HCT116 (cell line): Measurements from ENCODE around the gene ITPKB. TPM values are rescaled to one million over a fixed set of nuclear protein-coding genes. Genes with fewer than 3 reads are reported as not detected.

Source experiments
- ATAC-seq: fragments of 200-7000 bp; cut with Tn5 transposase; 2 replicates; pipeline ENCODE4 v1.9.1; 2020; ENCODE audit warnings: mild to moderate bottlenecking, moderate library complexity
- BruUV-seq: library from RNA; stranded (reverse); fragments of 400-500 nt; replicated peaks from 2 replicates; lab custom pipeline; 2021; lab: Mats Ljungman, UMichigan
- CTCF ChIA-PET: fragments of 300-600 bp; sonication (Branson Sonifier 250); formaldehyde crosslinking; loops from one replicate; lab custom pipeline; 2021; ENCODE audit warnings: antibody characterized with exemption; lab: Charles Lee
- POLR2A ChIA-PET: fragments of 300-600, 350-600 bp; sonication (Branson Sonifier 250); formaldehyde crosslinking; loops from one replicate; lab custom pipeline; 2021; ENCODE audit warnings: antibody characterized with exemption; lab: Charles Lee
- RAD21 ChIA-PET, 2 experiments: fragments of 300-600 bp; sonication (Branson Sonifier 250); formaldehyde crosslinking; loops; one replicate each; lab custom pipeline; 2023; ENCODE audit warnings: low total read pairs in 2 of 2; ENCODE audit not compliant: uncharacterized antibody in 2 of 2, unreplicated experiment in 2 of 2, low non-redundant PET in 1 of 2; lab: Charles Lee
- DNase-seq: peaks from one replicate; pipeline ENCODE4 v3.0.0-alpha.2; 2010; ENCODE audit warnings: low read depth, low spot score
- H2AFZ ChIP-seq: fragments of 200-600 bp; shearing (Covaris generic), sonication (generic); 2 replicates; pipeline ENCODE4 v1.6.1; 2017; ENCODE audit warnings: low read depth, mixed run types, mixed read lengths, antibody characterized with exemption, low read length; ENCODE audit not compliant: poor library complexity, severe bottlenecking
- H3K27ac ChIP-seq: 2 replicates; pipeline ENCODE4 v1.5.1; 2012; ENCODE audit warnings: low read depth, low read length
- H3K27me3 ChIP-seq: fragments of 200-600 bp; sonication (generic); 2 replicates; pipeline ENCODE4 v1.6.1; 2016; ENCODE audit warnings: mixed run types, low read length, mixed read lengths; ENCODE audit not compliant: insufficient read depth
- H3K36me3 ChIP-seq, 2 experiments: fragments of 200-500 bp in 1 of 2; fragments of 200-600 bp in 1 of 2; sonication (Bioruptor generic) in 1 of 2; sonication (generic) in 1 of 2; 2 replicates each; pipeline versions ENCODE4 v1.5.1 to v1.6.1; 2014 to 2016; ENCODE audit warnings: low read length in 2 of 2, inconsistent platforms in 1 of 2, mixed read lengths in 1 of 2, mixed run types in 1 of 2; ENCODE audit not compliant: insufficient read depth in 2 of 2, control insufficient read depth in 1 of 2
- H3K4me1 ChIP-seq, 2 experiments: fragments of 200-600 bp in 1 of 2; sonication (generic) in 1 of 2; 2 replicates each; pipeline versions ENCODE4 v1.5.1 to v1.6.1; 2012 to 2017; ENCODE audit warnings: low read length in 2 of 2, inconsistent platforms in 1 of 2, mild to moderate bottlenecking in 1 of 2, mixed read lengths in 1 of 2, mixed run types in 1 of 2, moderate library complexity in 1 of 2; ENCODE audit not compliant: insufficient read depth in 2 of 2, control insufficient read depth in 1 of 2
- H3K4me2 ChIP-seq: fragments of 200-600 bp; sonication (generic); 2 replicates; pipeline ENCODE4 v1.6.1; 2017; ENCODE audit warnings: mixed run types, low read length, mixed read lengths
- H3K4me3 ChIP-seq, 2 experiments: fragments of 200-600 bp in 1 of 2; sonication (generic) in 1 of 2; replicated peaks in 1 of 2; 2 replicates each; pipeline ENCODE4 v1.5.1; 2011 to 2016; ENCODE audit warnings: low read length in 2 of 2, control low read depth in 1 of 2, low read depth in 1 of 2, mild to moderate bottlenecking in 1 of 2, mixed read lengths in 1 of 2, mixed run types in 1 of 2
- H3K79me2 ChIP-seq: fragments of 200-600 bp; sonication (generic); 2 replicates; pipeline ENCODE4 v1.6.1; 2017; ENCODE audit warnings: mild to moderate bottlenecking, mixed run types, low read length, moderate library complexity, mixed read lengths; ENCODE audit not compliant: insufficient read depth
- H3K9ac ChIP-seq: fragments of 200-600 bp; sonication (generic); 2 replicates; pipeline ENCODE4 v1.6.1; 2016; ENCODE audit warnings: low read length, mixed read lengths
- H3K9me2 ChIP-seq: fragments of 200-600 bp; sonication (generic), shearing (Covaris generic); 2 replicates; pipeline ENCODE4 v1.6.1; 2017; ENCODE audit warnings: mixed run types, mild to moderate bottlenecking, moderate library complexity; ENCODE audit not compliant: insufficient read depth
- H3K9me3 ChIP-seq, 2 experiments: fragments of 200-500 bp in 1 of 2; fragments of 200-600 bp in 1 of 2; sonication (Bioruptor generic) in 1 of 2; sonication (generic) in 1 of 2; 2 replicates each; pipeline ENCODE4 v1.6.1; 2014 to 2017; ENCODE audit warnings: low read length in 2 of 2, mixed read lengths in 2 of 2, inconsistent platforms in 1 of 2, low read depth in 1 of 2, mild to moderate bottlenecking in 1 of 2, mixed run types in 1 of 2, moderate library complexity in 1 of 2; ENCODE audit not compliant: control insufficient read depth in 1 of 2, insufficient read depth in 1 of 2
- H4K20me1 ChIP-seq: fragments of 200-600 bp; sonication (generic), shearing (Covaris generic); 2 replicates; pipeline ENCODE4 v1.6.1; 2017; ENCODE audit warnings: mixed run types, mild to moderate bottlenecking, moderate library complexity; ENCODE audit not compliant: insufficient read depth
- ATF3 ChIP-seq: IDR thresholded peaks from 2 replicates; pipeline ENCODE4 v1.6.1; 2012
- CEBPB ChIP-seq: IDR thresholded peaks from 2 replicates; pipeline ENCODE4 v1.6.1; 2012; ENCODE audit warnings: low read depth
- CTCF ChIP-seq, 3 experiments: fragments of 200-600 bp in 1 of 3; sonication (generic) in 1 of 3; IDR thresholded peaks in 2 of 3; conservative IDR thresholded peaks in 1 of 3; 2 replicates each; pipeline ENCODE4 v1.5.1; 2012 to 2017; ENCODE audit warnings: low read depth in 2 of 3, low read length in 2 of 3, antibody characterized with exemption in 1 of 3, borderline replicate concordance in 1 of 3, control low read depth in 1 of 3, mild to moderate bottlenecking in 1 of 3, mixed read lengths in 1 of 3, mixed run types in 1 of 3, moderate library complexity in 1 of 3; ENCODE audit not compliant: insufficient read depth in 1 of 3
- EGR1 ChIP-seq: IDR thresholded peaks from 2 replicates; pipeline ENCODE4 v1.6.1; 2012; ENCODE audit warnings: low read depth
- EZH2phosphoT487 ChIP-seq: fragments of 200-600 bp; IDR thresholded peaks from 2 replicates; pipeline ENCODE4 v1.6.1; 2018; ENCODE audit warnings: antibody characterized with exemption, borderline replicate concordance
- FOSL1 ChIP-seq: IDR thresholded peaks from 2 replicates; pipeline ENCODE4 v1.6.1; 2012; ENCODE audit warnings: low read depth
- JUND ChIP-seq: IDR thresholded peaks from 2 replicates; pipeline ENCODE4 v1.6.1; 2012
- POLR2A ChIP-seq: IDR thresholded peaks from 2 replicates; pipeline ENCODE4 v1.7.0; 2011; ENCODE audit warnings: borderline replicate concordance; ENCODE audit not compliant: insufficient read depth, insufficient read length; ENCODE audit errors: extremely low read depth
- RAD21 ChIP-seq: IDR thresholded peaks from 2 replicates; pipeline ENCODE4 v1.6.1; 2012; ENCODE audit warnings: low read depth, mild to moderate bottlenecking
- SIN3A ChIP-seq: IDR thresholded peaks from 2 replicates; pipeline ENCODE4 v1.6.1; 2012; ENCODE audit warnings: low read depth
- SP1 ChIP-seq: IDR thresholded peaks from 2 replicates; pipeline ENCODE4 v1.6.1; 2012; ENCODE audit warnings: low read depth
- SRF ChIP-seq: IDR thresholded peaks from 2 replicates; pipeline ENCODE4 v1.6.1; 2012; ENCODE audit warnings: low read depth
- TCF7L2 ChIP-seq: IDR thresholded peaks from 2 replicates; pipeline ENCODE4 v1.7.0; 2011; ENCODE audit warnings: borderline replicate concordance, inconsistent platforms; ENCODE audit not compliant: insufficient read depth, insufficient read length; ENCODE audit errors: extremely low read depth
- YY1 ChIP-seq: IDR thresholded peaks from 2 replicates; pipeline ENCODE4 v1.6.1; 2011; ENCODE audit warnings: low read length, low read depth, moderate library complexity, mild to moderate bottlenecking; ENCODE audit not compliant: insufficient replicate concordance; ENCODE audit errors: extremely low read depth
- ZBTB33 ChIP-seq: IDR thresholded peaks from 2 replicates; pipeline ENCODE4 v1.6.1; 2011; ENCODE audit warnings: mild to moderate bottlenecking, low read length, moderate library complexity; ENCODE audit not compliant: insufficient replicate concordance; ENCODE audit errors: extremely low read depth
- ZFX ChIP-seq: fragments of 450-650 bp; IDR thresholded peaks from 2 replicates; pipeline ENCODE4 v1.6.1; 2017
- ZNF274 ChIP-seq: fragments of 200-500 bp; sonication (Bioruptor generic); IDR thresholded peaks from 2 replicates; pipeline ENCODE4 v1.6.1; 2014; ENCODE audit warnings: mild to moderate bottlenecking, low read depth, low read length, inconsistent platforms
- intact Hi-C: fragments of 100-400 bp; cut with micrococcal nuclease; formaldehyde crosslinking; loops from 2 replicates; pipeline ENCODE4 v1.10.0; 2022
- total RNA-seq: library from RNA; stranded (reverse); gene quantifications from one replicate; pipeline ENCODE4 v1.2.1, GENCODE V29; 2021; ENCODE audit not compliant: unreplicated experiment

ITPKB gene
- total RNA-seq, 1 experiment from 2014 or later, result 4.4 TPM

- Histone ChIP-seq H3K9ac (no peak overlapping the region), H3K4me2 (no peak overlapping the region), H3K9me3 (peaks cover 0 to 7% of the 10 kb centered on the region in 2 experiments; a peak in 1 of 4 replicates), H2AFZ (no peak overlapping the region), H4K20me1 (no peaks in the 10 kb centered on the region), H3K9me2 (no peaks in the 10 kb centered on the region), H3K27ac (no peak overlapping the region), H3K36me3 (no peaks in the 10 kb centered on the region), H3K4me3 (no peak overlapping the region), H3K79me2 (no peaks in the 10 kb centered on the region), H3K4me1 (peaks cover 15 to 21% of the 10 kb centered on the region in 2 experiments), H3K27me3 (no peaks in the 10 kb centered on the region)
- POLR2A ChIA-PET, result interaction anchor here (0.5 kb wide), 1 partner anchor 20 kb away, joined by 3 read pairs; no protein-coding TSS in a partner anchor
- CTCF ChIA-PET, result no interaction called here
- DNase-seq, result no peak
- TF ChIP-seq ZFX, result no peak
- no peak for TF ChIP-seq JUND
- no peak for TF ChIP-seq RAD21
- no peak for TF ChIP-seq ZBTB33
- TF ChIP-seq ATF3, result no peak
- TF ChIP-seq SRF, result no peak
- TF ChIP-seq CTCF (IDR thresholded peaks at IDR 0.05 in 2 of 3, conservative IDR thresholded peaks at IDR 0.05 in 1 of 3; ENCODE audit: borderline replicate concordance in 1 of 3, insufficient read depth in 1 of 3, low read depth in 2 of 3, low read length in 2 of 3), result no peak
- TF ChIP-seq POLR2A, result no peak
- TF ChIP-seq EGR1, result no peak
- no peak for TF ChIP-seq SIN3A
- no peak for TF ChIP-seq EZH2phosphoT487
- no peak for TF ChIP-seq YY1
- TF ChIP-seq TCF7L2, result no peak
- no peak for TF ChIP-seq SP1
- no peak for TF ChIP-seq FOSL1
- no peak for TF ChIP-seq CEBPB
- no peak for TF ChIP-seq ZNF274
- no TSS peak for BruUV-seq
- RAD21 ChIA-PET, result no interaction called here
- intact Hi-C loops, result loop anchor here (5.0 kb wide), 1 partner anchor 115 kb away; no protein-coding TSS in a partner anchor
- no peak for ATAC-seq
These were observed 26.9 kb downstream of the ITPKB start for GRCh38 chr1:226711976-226712741.
